Natural killer cell treated with Interleukin-12 subunit alpha and Interleukin-12 subunit beta and Interleukin-15 and Interleukin-18, amount 100 ng/mL, for 72 hours (primary cell): ENCODE data around the gene EVI5. TPM values are rescaled to one million over a fixed set of nuclear protein-coding genes. Genes with fewer than 3 reads are reported as not detected.
A peak's percentile ranks its signal among the peaks of the same experiment; 100 is the strongest.
"Not testable (repeated sequence)": the region's sequence is repeated elsewhere in the genome, so short reads cannot be mapped to it uniquely, and the experiment has no call there.

Experiments
- ATAC-seq, 2 donors: fragments of 150-1000 bp; cut with Tn5 transposase in 1 of 2; sonication (Bioruptor Pico), chemical (Tn5 transposase) in 1 of 2; 2 replicates each; pipeline ENCODE4 v1.10.0; 2021
- DNase-seq: peaks from one replicate; pipeline ENCODE4 v3.0.0; 2022; ENCODE audit warnings: low spot score
- H3K27ac Mint-ChIP-seq, 2 donors: 1 replicate in 1 of 2; 2 replicates in 1 of 2; pipeline ENCODE4 v1.8.0; 2022; ENCODE audit warnings: mixed read lengths in 2 of 2, mild to moderate bottlenecking in 1 of 2, moderate library complexity in 1 of 2
- H3K27me3 Mint-ChIP-seq, 2 donors: 1 replicate in 1 of 2; 2 replicates in 1 of 2; pipeline ENCODE4 v1.8.0; 2022; ENCODE audit warnings: mixed read lengths in 2 of 2
- H3K36me3 Mint-ChIP-seq: one replicate; pipeline ENCODE4 v1.8.0; 2022; ENCODE audit warnings: mixed read lengths
- H3K4me1 Mint-ChIP-seq, 2 donors: 1 replicate in 1 of 2; 2 replicates in 1 of 2; pipeline ENCODE4 v1.8.0; 2022; ENCODE audit warnings: low read depth in 2 of 2, mixed read lengths in 2 of 2, mild to moderate bottlenecking in 1 of 2
- H3K4me3 Mint-ChIP-seq: one replicate; pipeline ENCODE4 v1.8.0; 2022; ENCODE audit warnings: mixed read lengths
- H3K9me3 Mint-ChIP-seq: 2 replicates; pipeline ENCODE4 v1.8.0; 2022; ENCODE audit warnings: mixed read lengths
- total RNA-seq, 2 donors: library from RNA; stranded (reverse); gene quantifications; one replicate each; pipeline ENCODE4 v1.2.3, GENCODE V29; 2022

The EVI5 gene
- total RNA-seq, 2 donors from 2014 or later, result 1.2 to 6.1 TPM

DNA sequence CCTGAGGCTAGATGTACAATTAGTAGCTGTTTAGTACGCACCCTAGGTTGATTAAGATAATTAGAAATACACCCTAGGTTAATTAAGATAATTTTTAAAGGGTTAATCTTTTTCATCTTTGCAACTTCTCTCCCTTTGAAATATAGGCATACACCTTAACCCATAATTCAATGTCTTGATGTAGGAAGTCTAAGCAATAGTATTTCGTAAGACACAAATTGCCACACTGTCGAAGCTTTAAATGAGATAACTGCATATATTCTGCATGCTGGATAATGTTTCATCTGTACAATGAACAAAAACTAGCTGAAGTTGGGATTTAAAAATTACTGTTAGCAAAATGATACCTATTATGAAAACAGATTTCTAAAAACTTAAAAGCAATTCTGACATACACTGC lies 122.9 kb downstream of the EVI5 start:
- DNase-seq, result no peak
- no peak overlapping the region for H3K4me3 Mint-ChIP-seq
- no peaks in the 10 kb centered on the region for H3K4me1 Mint-ChIP-seq
- ATAC-seq, result no peak
- H3K36me3 Mint-ChIP-seq, result peaks cover under 1% of the 10 kb centered on the region
- H3K27me3 Mint-ChIP-seq, result peaks cover 15 to 17% of the 10 kb centered on the region in 2 donors
- H3K9me3 Mint-ChIP-seq, result no peaks in the 10 kb centered on the region
- no peak overlapping the region for H3K27ac Mint-ChIP-seq

DNA sequence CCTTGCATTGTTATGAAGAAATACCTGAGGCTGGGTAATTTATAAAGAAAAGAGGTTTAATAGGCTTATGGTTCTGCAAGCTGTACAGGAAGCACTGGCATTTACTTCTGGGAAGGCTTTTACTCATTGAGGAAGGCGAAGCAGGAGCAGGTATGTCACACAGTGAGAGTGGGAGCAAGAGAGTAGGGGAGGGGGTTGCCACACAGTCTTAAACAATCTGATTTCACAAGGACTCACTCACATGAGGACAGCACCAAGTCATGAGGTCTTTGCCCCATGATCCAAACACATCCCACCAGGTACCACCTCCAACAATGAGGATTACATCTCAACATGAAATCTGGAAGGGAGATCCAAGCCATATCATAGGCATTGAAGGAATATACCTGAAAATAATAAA lies 127.2 kb downstream of the EVI5 start:
- H3K27me3 Mint-ChIP-seq, result peaks cover 22 to 28% of the 10 kb centered on the region in 2 donors
- H3K4me3 Mint-ChIP-seq, result no peak overlapping the region
- no peaks in the 10 kb centered on the region for H3K4me1 Mint-ChIP-seq
- peaks cover 31% of the 10 kb centered on the region for H3K36me3 Mint-ChIP-seq
- H3K27ac Mint-ChIP-seq, result no peak overlapping the region
- peaks cover 19% of the 10 kb centered on the region for H3K9me3 Mint-ChIP-seq
- ATAC-seq (no peak), DNase-seq (no peak)

DNA sequence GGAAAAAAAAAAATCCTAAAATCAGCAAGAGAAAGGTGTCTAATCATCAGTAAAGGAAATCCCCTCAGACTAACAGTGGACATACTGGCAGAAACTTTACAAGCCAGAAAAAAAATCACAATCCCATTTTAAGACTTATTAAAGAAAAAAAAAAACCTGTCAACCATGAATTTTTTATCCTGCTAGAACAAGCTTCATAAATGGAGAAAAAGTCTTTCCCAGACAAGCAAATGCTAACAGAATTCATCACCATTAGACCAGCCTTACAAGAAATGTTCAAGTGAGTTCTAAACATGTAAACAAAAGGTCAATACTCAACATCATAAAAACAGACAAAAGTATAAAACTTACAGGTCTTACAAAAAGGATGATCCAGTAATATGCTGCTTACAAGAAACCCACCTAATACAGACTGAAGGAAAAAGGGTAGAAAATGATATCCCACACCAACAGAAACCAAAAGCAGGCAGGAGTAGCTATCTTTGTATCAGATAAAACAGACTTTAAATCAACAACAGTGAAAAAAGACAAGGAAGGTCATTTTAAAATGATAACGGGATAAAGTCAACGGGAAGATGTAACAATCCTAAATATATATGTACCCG lies 129.6 kb downstream of the EVI5 start:
- peaks cover 25 to 35% of the 10 kb centered on the region in 2 donors for H3K27me3 Mint-ChIP-seq
- ATAC-seq, result no peak
- DNase-seq, result no peak
- peaks cover 40% of the 10 kb centered on the region for H3K36me3 Mint-ChIP-seq
- no peaks in the 10 kb centered on the region for H3K4me1 Mint-ChIP-seq
- H3K27ac Mint-ChIP-seq, result no peak overlapping the region
- H3K9me3 Mint-ChIP-seq, result peaks cover 19% of the 10 kb centered on the region
- no peak overlapping the region for H3K4me3 Mint-ChIP-seq

DNA sequence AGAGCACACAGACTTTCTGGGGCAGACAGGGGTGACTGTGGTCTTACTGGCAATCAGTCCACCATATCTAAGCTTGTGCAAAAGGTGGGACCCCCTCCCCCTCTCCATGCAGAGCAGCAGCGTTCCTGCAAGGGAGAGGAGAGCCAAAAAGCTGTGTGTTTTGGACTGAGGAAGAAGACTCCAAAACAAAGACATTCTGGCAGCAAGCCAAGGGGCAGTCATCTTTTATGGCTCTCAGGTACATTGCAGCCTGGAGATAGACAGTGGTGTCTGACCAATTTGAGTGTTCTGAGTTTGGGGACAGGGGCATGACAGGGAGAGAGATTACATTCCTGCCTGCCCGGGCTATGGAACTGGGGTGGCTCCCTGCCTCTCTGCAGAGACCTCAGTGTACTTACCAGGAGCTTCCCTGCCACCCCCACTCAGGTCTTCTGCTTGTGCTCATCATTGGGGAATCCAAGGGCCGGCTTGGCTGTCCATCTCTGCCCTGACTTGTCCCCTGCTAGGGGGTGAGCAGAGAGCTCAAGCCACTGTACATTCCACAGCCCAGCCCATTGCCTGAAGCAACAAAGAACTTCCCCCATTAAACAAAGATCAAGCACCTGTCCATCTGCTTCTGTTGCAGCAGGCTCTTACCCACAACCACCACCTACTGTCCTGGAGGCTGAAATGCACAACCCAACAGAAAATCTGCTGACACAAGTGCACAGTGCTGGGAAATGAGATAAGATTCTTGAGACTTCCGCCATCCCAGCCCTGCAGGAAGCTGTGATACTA lies 131.1 kb downstream of the EVI5 start:
- ATAC-seq (no peak), DNase-seq (no peak)
- Mint-ChIP-seq H3K9me3 (peaks cover 19% of the 10 kb centered on the region), H3K27me3 (peaks cover 22 to 28% of the 10 kb centered on the region in 2 donors), H3K4me1 (no peaks in the 10 kb centered on the region), H3K4me3 (no peak overlapping the region), H3K27ac (no peak overlapping the region), H3K36me3 (peaks cover 40% of the 10 kb centered on the region)

DNA sequence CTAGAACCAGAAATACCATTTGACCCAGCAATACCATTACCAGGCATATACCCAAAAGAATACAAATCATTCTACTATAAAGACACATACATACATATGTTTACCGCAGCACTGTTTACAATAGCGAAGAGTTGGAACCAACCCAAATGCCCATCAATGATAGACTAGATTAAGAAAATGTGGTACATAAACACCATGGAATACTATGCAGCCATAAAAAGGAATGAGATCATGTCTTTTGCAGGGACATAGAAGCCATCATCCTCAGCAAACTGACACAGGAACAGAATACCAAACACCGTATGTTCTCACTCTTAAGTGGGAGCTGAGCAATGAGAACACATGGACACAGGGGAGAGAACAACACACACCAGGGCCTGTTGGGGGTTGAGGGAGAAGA lies 144.2 kb downstream of the EVI5 start:
- H3K27ac Mint-ChIP-seq, DNase-seq, H3K9me3 Mint-ChIP-seq, ATAC-seq, H3K4me1 Mint-ChIP-seq, H3K36me3 Mint-ChIP-seq, H3K4me3 Mint-ChIP-seq: not testable (repeated sequence)
- H3K27me3 Mint-ChIP-seq, result peaks cover 9 to 10% of the 10 kb centered on the region in 2 donors

DNA sequence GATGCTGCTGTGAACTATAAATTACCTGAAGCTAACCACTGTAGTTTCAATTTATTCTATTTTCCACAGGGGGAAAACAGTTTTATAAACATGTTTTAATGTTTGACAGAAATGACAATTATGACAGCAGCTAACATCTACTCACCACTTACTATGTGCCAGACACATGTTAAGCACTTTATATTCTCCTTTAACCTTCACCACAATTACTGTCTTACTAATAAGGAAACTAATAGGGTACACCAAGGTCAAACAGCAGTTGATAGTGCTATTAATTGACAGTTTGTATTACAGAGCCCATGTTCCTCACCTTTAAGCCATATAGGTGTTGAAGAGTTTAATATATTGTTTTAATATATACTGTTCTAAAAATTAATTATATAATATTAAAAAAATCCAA lies 146.4 kb downstream of the EVI5 start:
- H3K4me3 Mint-ChIP-seq, result no peak overlapping the region
- H3K9me3 Mint-ChIP-seq, result no peaks in the 10 kb centered on the region
- H3K4me1 Mint-ChIP-seq, result no peaks in the 10 kb centered on the region
- H3K36me3 Mint-ChIP-seq, result no peaks in the 10 kb centered on the region
- H3K27me3 Mint-ChIP-seq, result peaks cover 6% of the 10 kb centered on the region in 2 donors
- no peak for ATAC-seq
- H3K27ac Mint-ChIP-seq, result no peak overlapping the region
- DNase-seq, result no peak

DNA sequence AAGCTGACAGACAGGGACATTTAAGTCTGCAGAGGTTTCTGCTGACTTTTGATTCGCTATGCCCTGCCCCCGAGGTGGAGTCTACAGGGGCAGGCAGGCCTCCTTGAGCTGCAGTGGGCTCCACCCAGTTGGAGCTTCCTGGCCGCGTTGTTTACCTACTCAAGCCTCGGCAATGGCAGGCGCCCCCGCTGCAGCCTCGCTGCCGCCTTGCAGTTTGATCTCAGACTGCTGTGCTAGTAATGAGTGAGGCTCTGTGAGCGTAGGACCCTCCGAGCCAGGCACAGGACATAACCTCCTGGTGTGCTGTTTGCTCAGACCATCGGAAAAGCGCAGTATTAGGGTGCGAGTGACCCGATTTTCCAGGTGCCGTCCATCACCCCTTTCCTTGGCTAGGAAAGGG lies 149.7 kb downstream of the EVI5 start:
- not testable (repeated sequence) for DNase-seq, ATAC-seq, H3K4me1 Mint-ChIP-seq, H3K27ac Mint-ChIP-seq, H3K9me3 Mint-ChIP-seq, H3K36me3 Mint-ChIP-seq
- H3K4me3 Mint-ChIP-seq, result peak overlapping the region; percentile 46
- H3K27me3 Mint-ChIP-seq, result peaks cover 10 to 15% of the 10 kb centered on the region in 2 donors

DNA sequence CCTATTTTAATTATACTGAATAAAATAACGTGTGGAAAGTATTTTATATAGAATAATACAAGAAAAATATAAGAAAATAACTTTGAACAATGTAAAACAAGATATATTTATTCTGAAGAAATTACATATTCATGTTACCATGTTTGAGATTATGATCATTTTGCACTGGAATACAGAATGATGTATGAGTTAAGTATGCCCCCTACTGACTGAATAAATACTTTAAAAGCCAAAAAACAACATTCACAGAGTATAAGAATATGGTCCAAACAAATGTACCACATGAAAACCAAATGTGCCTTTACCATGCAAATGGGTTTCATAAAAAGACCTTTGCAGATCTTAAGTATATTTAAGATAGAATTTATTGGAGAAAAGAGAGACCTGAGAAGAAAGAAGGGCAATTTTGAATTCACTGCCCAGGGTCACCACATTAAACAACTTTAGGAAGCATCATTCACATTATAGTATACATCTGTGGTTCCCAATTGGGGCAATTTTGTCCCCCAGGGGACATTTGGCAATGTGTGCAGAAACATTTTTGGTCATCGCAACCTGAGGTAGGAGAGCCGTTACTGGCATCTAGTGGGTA lies 161.6 kb downstream of the EVI5 start:
- H3K9me3 Mint-ChIP-seq, result no peaks in the 10 kb centered on the region
- no peaks in the 10 kb centered on the region for H3K36me3 Mint-ChIP-seq
- no peak overlapping the region for H3K27ac Mint-ChIP-seq
- H3K4me1 Mint-ChIP-seq, result no peaks in the 10 kb centered on the region
- DNase-seq, result no peak
- ATAC-seq, result peak in 1 of 2 donors; percentile 57
- H3K4me3 Mint-ChIP-seq, result no peak overlapping the region
- no peaks in the 10 kb centered on the region for H3K27me3 Mint-ChIP-seq

DNA sequence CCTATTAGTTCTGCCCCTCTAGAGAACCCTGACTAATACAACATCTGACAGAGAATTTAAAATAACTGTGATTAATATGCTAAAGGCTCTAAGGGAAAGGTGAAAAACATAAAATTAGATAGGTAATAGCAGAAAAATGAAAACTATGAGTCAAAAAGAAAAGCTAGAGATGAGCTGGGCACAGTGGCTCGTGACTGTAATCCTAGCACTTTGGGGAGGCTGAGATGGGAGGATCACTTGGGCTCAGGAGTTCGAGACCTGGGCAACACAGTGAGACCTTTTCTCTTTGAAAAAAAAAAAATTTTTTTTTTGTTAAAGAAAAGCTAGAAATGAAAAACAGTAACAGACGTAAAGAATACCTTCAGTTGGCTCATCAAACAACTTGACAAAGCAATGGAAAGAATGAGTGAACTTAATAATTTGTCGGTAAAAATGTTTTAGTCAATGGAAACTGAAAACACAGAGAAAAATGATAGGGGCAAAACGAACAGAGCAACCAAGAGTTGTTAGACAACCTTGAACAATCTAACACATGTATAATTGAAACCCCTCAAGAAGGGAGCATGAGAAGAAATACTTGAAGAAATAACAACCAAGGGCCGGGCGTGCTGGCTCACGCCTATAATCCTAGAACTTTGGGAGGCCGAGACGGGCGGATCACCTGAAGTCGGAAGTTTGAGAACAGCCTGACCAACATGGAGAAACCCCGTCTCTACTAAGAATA lies 165.3 kb downstream of the EVI5 start:
- H3K4me1 Mint-ChIP-seq, result no peaks in the 10 kb centered on the region

DNA sequence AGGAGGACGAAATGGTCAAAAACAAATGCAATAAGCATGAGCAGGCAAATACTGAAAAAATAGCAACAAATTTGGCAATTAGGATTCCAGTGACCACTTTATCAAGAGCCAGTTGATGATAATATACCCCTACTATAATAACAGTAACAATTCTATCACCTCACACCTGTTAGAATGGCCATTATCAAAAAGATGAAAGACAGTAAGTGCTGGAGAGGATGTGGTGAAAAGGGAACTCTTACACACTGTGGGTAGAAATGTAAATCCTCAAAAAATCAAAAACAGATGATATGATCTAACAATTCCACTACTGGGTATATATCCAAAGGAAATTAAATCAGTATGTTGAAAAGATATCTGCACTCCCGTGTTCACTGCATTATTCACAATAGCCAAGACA lies 183.9 kb downstream of the EVI5 start:
- peaks cover 9 to 23% of the 10 kb centered on the region in 2 donors for H3K4me1 Mint-ChIP-seq
- no peaks in the 10 kb centered on the region for H3K27me3 Mint-ChIP-seq
- no peaks in the 10 kb centered on the region for H3K9me3 Mint-ChIP-seq
- no peak overlapping the region for H3K4me3 Mint-ChIP-seq
- ATAC-seq (no peak), DNase-seq (no peak)
- H3K36me3 Mint-ChIP-seq, result no peaks in the 10 kb centered on the region
- no peak overlapping the region for H3K27ac Mint-ChIP-seq

More for the DNA sequence above, 165.3 kb downstream of the EVI5 start:
- Mint-ChIP-seq H3K9me3 (no peaks in the 10 kb centered on the region), H3K4me3 (no peak overlapping the region), H3K36me3 (no peaks in the 10 kb centered on the region), H3K27ac (no peak overlapping the region), H3K27me3 (no peaks in the 10 kb centered on the region)
- ATAC-seq, result no peak
- DNase-seq, result no peak

DNA sequence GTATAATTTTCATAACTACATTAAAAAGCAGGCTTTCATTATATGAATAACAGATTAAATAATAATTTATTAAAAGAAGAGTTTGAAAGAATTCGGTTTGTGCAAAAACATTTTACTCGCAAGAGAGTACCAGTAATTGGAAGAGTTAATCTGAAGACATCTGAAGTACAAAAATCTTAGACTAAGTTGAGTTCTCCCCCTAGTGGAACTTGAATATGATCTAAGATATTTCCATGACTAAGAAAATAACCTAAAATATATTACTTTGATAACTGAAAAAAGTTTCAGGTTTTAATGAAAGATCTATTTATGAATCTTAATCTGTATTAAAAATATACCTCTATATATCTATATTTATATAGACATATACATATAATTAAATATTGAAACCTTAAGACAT lies 185.7 kb downstream of the EVI5 start:
- H3K9me3 Mint-ChIP-seq, result no peaks in the 10 kb centered on the region
- peak overlapping the region in 1 of 2 donors; percentile 5 for H3K27ac Mint-ChIP-seq
- DNase-seq, result no peak

DNA sequence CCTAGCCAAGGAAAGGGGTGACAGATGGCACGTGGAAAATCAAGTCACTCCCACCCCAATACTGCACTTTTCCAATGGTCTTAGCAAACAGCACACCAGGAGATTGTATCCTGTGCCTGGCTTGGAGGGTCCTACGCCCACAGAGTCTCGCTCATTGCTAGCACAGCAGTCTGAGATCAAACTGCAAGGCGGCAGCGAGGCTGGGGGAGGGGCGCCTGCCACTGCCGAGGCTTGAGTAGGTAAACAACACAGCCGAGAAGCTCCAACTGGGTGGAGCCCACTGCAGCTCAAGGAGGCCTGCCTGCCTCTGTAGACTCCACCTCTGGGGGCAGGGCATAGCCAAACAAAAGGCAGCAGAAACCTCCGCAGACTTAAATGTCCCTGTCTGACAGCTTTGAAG lies 195.5 kb downstream of the EVI5 start:
- not testable (repeated sequence) for H3K9me3 Mint-ChIP-seq, ATAC-seq, DNase-seq, H3K4me3 Mint-ChIP-seq, H3K27ac Mint-ChIP-seq, H3K27me3 Mint-ChIP-seq
- Mint-ChIP-seq H3K4me1 (peaks cover 12 to 22% of the 10 kb centered on the region in 2 donors), H3K36me3 (peaks cover 12% of the 10 kb centered on the region)

More for the DNA sequence above, 185.7 kb downstream of the EVI5 start:
- H3K27me3 Mint-ChIP-seq, result no peaks in the 10 kb centered on the region
- H3K4me1 Mint-ChIP-seq, result peaks cover 9 to 23% of the 10 kb centered on the region in 2 donors
- no peak for ATAC-seq
- H3K4me3 Mint-ChIP-seq, result no peak overlapping the region
- no peaks in the 10 kb centered on the region for H3K36me3 Mint-ChIP-seq

DNA sequence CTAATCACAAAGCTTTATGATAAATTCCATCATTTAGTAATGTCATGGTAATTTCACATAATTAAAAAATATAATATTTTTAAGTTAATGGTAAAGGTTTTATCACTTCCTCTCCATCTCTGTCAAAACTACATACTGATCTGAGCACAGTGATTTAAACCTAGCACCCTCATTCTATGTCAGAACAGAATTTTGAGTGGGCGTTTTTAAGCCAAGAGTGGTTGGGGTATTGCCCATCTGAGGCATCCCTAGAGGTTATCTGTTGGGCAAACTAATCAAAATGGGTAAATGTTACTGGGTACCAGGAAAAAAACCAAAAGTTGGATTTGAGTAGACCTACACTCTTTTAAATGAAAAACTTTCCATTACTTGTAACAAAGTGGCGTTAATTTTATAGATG lies 197.5 kb downstream of the EVI5 start:
- no peaks in the 10 kb centered on the region for H3K9me3 Mint-ChIP-seq
- peak overlapping the region; percentile 34 for H3K4me3 Mint-ChIP-seq
- H3K4me1 Mint-ChIP-seq, result peaks cover 16 to 32% of the 10 kb centered on the region in 2 donors
- ATAC-seq, result peak; percentile 53 to 74
- DNase-seq, result peak; percentile 63
- peak overlapping the region in 1 of 2 donors; percentile 96 for H3K27ac Mint-ChIP-seq
- H3K27me3 Mint-ChIP-seq, result no peaks in the 10 kb centered on the region
- H3K36me3 Mint-ChIP-seq, result peaks cover 12% of the 10 kb centered on the region
